ENCODE measurements around the gene FSIP1.

Gene FSIP1

GRCh38 chr15:39782441-39783138, at the start of gene FSIP1:
TSS of gene FSIP1 (minus strand) at chr15:39782841. CDS start at chr15:39776524, 6,317 bp downstream.
- no peak for TF ChIP-seq CTCF (IDR thresholded peaks at IDR 0.05; ENCODE audit: extremely low read depth, missing control alignments)
- peak; percentile 97 for DNase-seq (ENCODE audit: low spot score)

GRCh38 chr15:39830166-39830565, 47.5 kb upstream of the FSIP1 start:
- no peak for DNase-seq (ENCODE audit: low spot score)
- no peak for TF ChIP-seq CTCF (IDR thresholded peaks at IDR 0.05; ENCODE audit: extremely low read depth, missing control alignments)

- no peak for TF ChIP-seq CTCF (IDR thresholded peaks at IDR 0.05; ENCODE audit: extremely low read depth, missing control alignments)
- DNase-seq (ENCODE audit: low spot score), result no peak
These were observed 45.8 kb upstream of the FSIP1 start for GRCh38 chr15:39828374-39828931.

GRCh38 chr15:39826975-39827374, 44.3 kb upstream of the FSIP1 start:
- no peak for DNase-seq (ENCODE audit: low spot score)
- TF ChIP-seq CTCF (IDR thresholded peaks at IDR 0.05; ENCODE audit: extremely low read depth, missing control alignments), result no peak

GRCh38 chr15:39823634-39824033, 41.0 kb upstream of the FSIP1 start:
- TF ChIP-seq CTCF (IDR thresholded peaks at IDR 0.05; ENCODE audit: extremely low read depth, missing control alignments), result no peak
- DNase-seq (ENCODE audit: low spot score), result no peak

- no peak for DNase-seq (ENCODE audit: low spot score)
- TF ChIP-seq CTCF (IDR thresholded peaks at IDR 0.05; ENCODE audit: extremely low read depth, missing control alignments), result no peak
These were observed 37.5 kb upstream of the FSIP1 start for GRCh38 chr15:39820050-39820602.

- DNase-seq (ENCODE audit: low spot score), result no peak
- no peak for TF ChIP-seq CTCF (IDR thresholded peaks at IDR 0.05; ENCODE audit: extremely low read depth, missing control alignments)
These were observed 36.9 kb upstream of the FSIP1 start for GRCh38 chr15:39819533-39819932.
